ENCODE measurements around the gene FAM222A.

Gene FAM222A

DNA sequence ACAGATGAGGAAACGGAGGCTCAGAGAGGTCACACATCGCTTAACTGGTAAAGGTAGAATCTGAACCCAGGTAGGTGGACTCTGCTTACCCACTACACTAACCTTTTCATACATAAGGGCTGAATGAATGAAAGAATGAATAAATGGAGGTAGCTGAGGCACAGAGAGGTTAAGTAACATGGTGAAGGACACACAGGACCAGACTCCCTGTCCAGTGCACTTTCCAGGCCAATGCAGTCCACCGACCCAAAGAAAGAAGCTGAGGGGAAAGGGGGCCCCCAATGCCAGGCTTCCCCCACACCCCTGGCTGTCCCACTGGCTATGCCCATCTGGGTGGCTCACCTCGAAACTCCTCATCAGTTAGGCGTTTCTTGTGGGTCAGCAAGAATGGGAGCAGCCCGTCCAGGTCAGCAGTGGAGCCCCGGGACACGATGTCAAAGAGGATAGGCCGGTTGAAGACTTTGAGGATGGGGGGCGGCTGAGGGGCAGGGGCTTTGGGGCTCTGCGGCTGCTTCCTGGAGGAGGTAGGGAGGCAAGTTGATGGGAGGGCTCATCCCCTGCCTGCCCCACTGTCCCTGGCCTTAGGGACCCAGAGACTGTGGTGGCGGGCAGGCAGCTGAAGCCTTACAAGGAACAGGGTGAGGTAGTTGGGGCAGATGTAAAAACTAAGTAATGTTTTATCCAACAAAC, 94.5 kb downstream of the FAM222A start:
- Histone ChIP-seq H3K27me3 (ENCODE audit: insufficient read depth, low read depth, severe bottlenecking) (no peaks in the 10 kb centered on the region), H3K36me3 (no peaks in the 10 kb centered on the region), H3K9me3 (ENCODE audit: severe bottlenecking) (no peaks in the 10 kb centered on the region), H3K27ac (no peak overlapping the region), H3K4me3 (ENCODE audit: low read depth, low read length) (no peak overlapping the region)
- no peak for DNase-seq
- no peak for TF ChIP-seq CTCF (IDR thresholded peaks at IDR 0.05; ENCODE audit: low read depth, low read length)

DNA sequence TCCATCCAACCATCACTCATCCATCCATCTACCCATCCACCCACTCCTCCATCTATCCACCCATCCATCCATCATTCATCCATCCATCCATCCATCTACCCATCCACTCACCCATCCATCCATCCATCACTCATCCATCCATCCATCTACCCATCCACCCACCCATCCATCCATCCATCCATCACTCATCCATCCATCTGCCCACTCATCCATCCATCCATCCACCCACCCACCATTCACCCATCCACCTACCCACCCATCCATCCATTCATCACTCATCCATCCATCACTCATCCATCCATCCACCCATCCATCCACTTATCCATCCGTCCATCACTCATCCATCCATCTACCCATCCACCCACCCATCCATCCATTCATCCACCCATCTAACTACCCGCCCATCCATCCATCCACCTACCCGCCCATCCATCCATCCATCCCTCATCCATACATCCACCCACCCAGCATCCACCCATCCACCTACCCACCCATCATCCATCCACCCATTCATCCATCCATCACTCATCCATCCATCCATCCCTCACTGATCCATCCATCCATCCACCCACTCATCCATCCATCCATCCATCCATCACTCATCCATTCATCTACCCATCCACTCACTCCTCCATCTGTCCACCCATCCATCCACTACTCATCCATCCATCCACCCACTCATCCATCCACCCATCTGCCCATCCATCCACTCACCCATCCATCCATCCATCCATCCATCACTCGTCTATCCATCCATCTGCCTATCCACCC, 95.4 kb downstream of the FAM222A start:
- Histone ChIP-seq H3K27ac (no peak overlapping the region), H3K27me3 (ENCODE audit: insufficient read depth, low read depth, severe bottlenecking) (no peaks in the 10 kb centered on the region), H3K36me3 (no peaks in the 10 kb centered on the region), H3K4me3 (ENCODE audit: low read depth, low read length) (no peak overlapping the region), H3K9me3 (ENCODE audit: severe bottlenecking) (peaks cover 2% of the 10 kb centered on the region)
- DNase-seq, result no peak
- TF ChIP-seq CTCF (IDR thresholded peaks at IDR 0.05; ENCODE audit: low read depth, low read length), result no peak

GRCh38 chr12:109810954-109811623, 97.5 kb downstream of the FAM222A start:
- peaks cover 4% of the 10 kb centered on the region for H3K9me3 ChIP-seq (ENCODE audit: severe bottlenecking)
- no peak for DNase-seq
- no peaks in the 10 kb centered on the region for H3K36me3 ChIP-seq
- H3K27ac ChIP-seq, result peak overlapping the region; percentile 44
- TF ChIP-seq CTCF (IDR thresholded peaks at IDR 0.05; ENCODE audit: low read depth, low read length), result no peak
- no peak overlapping the region for H3K4me3 ChIP-seq (ENCODE audit: low read depth, low read length)
- H3K27me3 ChIP-seq (ENCODE audit: insufficient read depth, low read depth, severe bottlenecking), result no peaks in the 10 kb centered on the region

DNA sequence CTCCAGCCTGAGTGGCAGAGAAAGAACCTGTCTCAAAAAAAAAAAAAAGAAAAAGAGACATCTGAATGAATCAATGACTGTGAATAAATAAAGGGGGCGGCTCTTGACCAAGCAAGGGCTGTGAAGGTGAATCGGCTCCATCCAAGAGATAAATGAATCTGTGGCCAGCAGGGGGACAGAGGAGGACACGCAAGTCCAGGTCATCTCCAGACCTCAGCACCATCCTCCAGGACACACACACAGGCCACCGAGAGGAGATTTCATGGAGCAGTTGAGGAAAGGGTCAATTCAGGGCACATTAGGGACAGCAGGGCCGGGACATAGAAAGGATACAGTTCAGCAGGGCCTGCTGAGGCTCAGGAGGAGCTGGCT, 98.0 kb downstream of the FAM222A start:
- TF ChIP-seq CTCF (IDR thresholded peaks at IDR 0.05; ENCODE audit: low read depth, low read length), result peak; percentile 61
- no peaks in the 10 kb centered on the region for H3K36me3 ChIP-seq
- H3K27me3 ChIP-seq (ENCODE audit: insufficient read depth, low read depth, severe bottlenecking), result no peaks in the 10 kb centered on the region
- H3K4me3 ChIP-seq (ENCODE audit: low read depth, low read length), result no peak overlapping the region
- DNase-seq, result peak; percentile 76
- H3K9me3 ChIP-seq (ENCODE audit: severe bottlenecking), result peaks cover 4% of the 10 kb centered on the region
- H3K27ac ChIP-seq, result peak overlapping the region; percentile 44

- Histone ChIP-seq H3K27ac (no peak overlapping the region), H3K36me3 (no peaks in the 10 kb centered on the region), H3K9me3 (ENCODE audit: severe bottlenecking) (peaks cover 4% of the 10 kb centered on the region), H3K4me3 (ENCODE audit: low read depth, low read length) (no peak overlapping the region), H3K27me3 (ENCODE audit: insufficient read depth, low read depth, severe bottlenecking) (no peaks in the 10 kb centered on the region)
- TF ChIP-seq CTCF (IDR thresholded peaks at IDR 0.05; ENCODE audit: low read depth, low read length), result no peak
- no peak for DNase-seq
Measured at GRCh38 chr12:109813810-109814416, 100.3 kb downstream of the FAM222A start.
